Panc1 (cell line): ENCODE data around the gene ELMO1. TPM values are rescaled to one million over a fixed set of nuclear protein-coding genes. Genes with fewer than 3 reads are reported as not detected.

Experiments used
- ATAC-seq: fragments of 200-7000 bp; cut with Tn5 transposase; 2 replicates; pipeline ENCODE4 v1.9.1; 2020; ENCODE audit warnings: mild to moderate bottlenecking, moderate library complexity
- BruUV-seq: library from RNA; stranded (reverse); fragments of 400-500 nt; replicated peaks from 2 replicates; lab custom pipeline; 2021; lab: Mats Ljungman, UMichigan
- CTCF ChIA-PET: fragments of 300-600 bp; sonication (Branson Sonifier 250); formaldehyde crosslinking; loops from one replicate; lab custom pipeline; 2022; ENCODE audit warnings: antibody characterized with exemption; lab: Charles Lee
- POLR2A ChIA-PET: fragments of 300-600 bp; sonication (Branson Sonifier 250); formaldehyde crosslinking; loops from one replicate; lab custom pipeline; 2022; ENCODE audit warnings: antibody characterized with exemption; lab: Charles Lee
- DNase-seq: peaks from one replicate; pipeline ENCODE4 v3.0.0-alpha.2; 2010; ENCODE audit warnings: low read depth, low spot score
- H3K27ac ChIP-seq: 2 replicates; pipeline ENCODE4 v1.5.1; 2011; ENCODE audit warnings: mild to moderate bottlenecking, low read length, inconsistent platforms
- H3K27me3 ChIP-seq: fragments of 200-500 bp; sonication (Bioruptor generic); 2 replicates; pipeline ENCODE4 v1.6.0; 2014; ENCODE audit warnings: low read length, inconsistent platforms; ENCODE audit not compliant: control insufficient read depth, insufficient read depth
- H3K36me3 ChIP-seq: fragments of 200-500 bp; sonication (Bioruptor generic); 2 replicates; pipeline ENCODE4 v1.5.1; 2014; ENCODE audit warnings: inconsistent platforms, mild to moderate bottlenecking, low read length, moderate library complexity; ENCODE audit not compliant: control insufficient read depth, insufficient read depth
- H3K4me1 ChIP-seq: 2 replicates; pipeline ENCODE4 v1.5.1; 2011; ENCODE audit warnings: inconsistent platforms, mild to moderate bottlenecking, low read length, moderate library complexity; ENCODE audit not compliant: control insufficient read depth, insufficient read depth
- H3K4me3 ChIP-seq, 2 experiments: 2 replicates each; pipeline ENCODE4 v1.5.1; 2011 to 2012; ENCODE audit warnings: low read depth in 2 of 2, low read length in 2 of 2, mild to moderate bottlenecking in 2 of 2, inconsistent platforms in 1 of 2, moderate library complexity in 1 of 2
- H3K9me3 ChIP-seq: fragments of 200-500 bp; sonication (Bioruptor generic); 2 replicates; pipeline ENCODE4 v1.5.1; 2014; ENCODE audit warnings: low read depth, mild to moderate bottlenecking, inconsistent platforms, low read length, moderate library complexity; ENCODE audit not compliant: control insufficient read depth, insufficient read depth
- POLR2AphosphoS5 ChIP-seq: IDR thresholded peaks from 2 replicates; pipeline ENCODE4 v1.6.1; 2012; ENCODE audit warnings: mild to moderate bottlenecking, low read depth, low read length, moderate library complexity
- SIN3A ChIP-seq: IDR thresholded peaks from 2 replicates; pipeline ENCODE4 v1.6.1; 2012; ENCODE audit warnings: low read depth, mild to moderate bottlenecking, low read length, moderate library complexity, borderline replicate concordance; ENCODE audit not compliant: insufficient read depth
- TCF7L2 ChIP-seq: IDR thresholded peaks from 2 replicates; pipeline ENCODE4 v1.6.1; 2011; ENCODE audit warnings: mild to moderate bottlenecking, low read depth, low read length, inconsistent platforms
- in situ Hi-C: cut with HindIII; loops from 2 replicates; pipeline ENCODE4 v1.10.0; 2016; ENCODE audit warnings: low sequenced_read_pairs, low pct_unique_long_range_greater_than_20kb
- intact Hi-C: fragments of 100-400 bp; cut with micrococcal nuclease; formaldehyde crosslinking; loops from one replicate; pipeline ENCODE4 v1.10.0; 2022; ENCODE audit not compliant: unreplicated experiment
- total RNA-seq: library from RNA; stranded (reverse); gene quantifications from one replicate; pipeline ENCODE4 v1.2.1, GENCODE V29; 2021; ENCODE audit not compliant: unreplicated experiment
- TF ChIP-seq, protein P1 (sequence below), 2 experiments: IDR thresholded peaks; 2 replicates each; pipeline ENCODE4 v1.6.1; 2011 to 2012; ENCODE audit warnings: low read depth in 2 of 2, control low read depth in 1 of 2, low read length in 1 of 2, mild to moderate bottlenecking in 1 of 2, moderate library complexity in 1 of 2; ENCODE audit not compliant: insufficient read depth in 1 of 2
- TF ChIP-seq, protein P2 (sequence below): fragments of 450-650 bp; IDR thresholded peaks from 2 replicates; pipeline ENCODE4 v1.5.1; 2017; ENCODE audit warnings: mild to moderate bottlenecking

Gene ELMO1
- total RNA-seq, 1 experiment from 2014 or later = 0.80 TPM

DNA sequence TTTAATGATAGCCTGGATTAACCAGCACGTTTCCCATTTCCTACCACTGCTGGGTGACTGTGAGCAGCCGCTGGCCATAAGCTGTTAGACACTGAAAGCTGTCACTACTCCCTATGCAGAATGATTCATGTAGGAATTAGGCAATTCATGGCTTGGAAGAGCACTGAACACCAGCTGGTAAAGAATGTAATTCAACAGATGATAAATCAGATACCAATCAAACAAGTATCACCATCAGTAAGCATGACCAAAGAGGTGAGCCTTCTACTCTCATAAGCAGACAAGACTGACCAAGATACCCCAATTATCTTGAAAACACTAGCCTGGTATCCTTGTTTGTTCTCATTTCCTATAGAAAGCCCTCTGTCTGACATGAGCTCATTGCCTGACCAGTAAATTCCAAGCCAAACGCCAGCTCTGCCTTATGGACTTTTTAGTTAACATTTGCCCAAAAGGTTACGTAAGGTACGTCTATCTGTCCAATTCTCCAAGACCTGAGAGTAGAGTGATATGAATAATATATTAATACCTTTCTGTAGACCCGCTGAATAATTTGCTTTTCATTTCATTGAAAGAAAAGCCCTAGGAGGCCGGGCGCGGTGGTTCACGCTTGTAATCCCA, 127.7 kb downstream of the ELMO1 start:
- ChIA-PET POLR2A (interaction anchor here (1.1 kb wide), 1 partner anchor 35 kb away, joined by 3 read pairs; no protein-coding TSS in a partner anchor), CTCF (no interaction called here)
- Histone ChIP-seq H3K27me3 (0 out of 2 replicates have a peak, but pooled peaks cover 4% of the 10 kb centered on the region), H3K4me1 (no peaks in the 10 kb centered on the region), H3K27ac (no peak overlapping the region), H3K9me3 (no peaks in the 10 kb centered on the region), H3K36me3 (no peaks in the 10 kb centered on the region), H3K4me3 (no peak overlapping the region)
- intact Hi-C loops (no loop called here), in situ Hi-C loops (no loop called here)
- ATAC-seq (no peak), DNase-seq (no peak)
- no TSS peak for BruUV-seq
- TF ChIP-seq, protein P1, sequence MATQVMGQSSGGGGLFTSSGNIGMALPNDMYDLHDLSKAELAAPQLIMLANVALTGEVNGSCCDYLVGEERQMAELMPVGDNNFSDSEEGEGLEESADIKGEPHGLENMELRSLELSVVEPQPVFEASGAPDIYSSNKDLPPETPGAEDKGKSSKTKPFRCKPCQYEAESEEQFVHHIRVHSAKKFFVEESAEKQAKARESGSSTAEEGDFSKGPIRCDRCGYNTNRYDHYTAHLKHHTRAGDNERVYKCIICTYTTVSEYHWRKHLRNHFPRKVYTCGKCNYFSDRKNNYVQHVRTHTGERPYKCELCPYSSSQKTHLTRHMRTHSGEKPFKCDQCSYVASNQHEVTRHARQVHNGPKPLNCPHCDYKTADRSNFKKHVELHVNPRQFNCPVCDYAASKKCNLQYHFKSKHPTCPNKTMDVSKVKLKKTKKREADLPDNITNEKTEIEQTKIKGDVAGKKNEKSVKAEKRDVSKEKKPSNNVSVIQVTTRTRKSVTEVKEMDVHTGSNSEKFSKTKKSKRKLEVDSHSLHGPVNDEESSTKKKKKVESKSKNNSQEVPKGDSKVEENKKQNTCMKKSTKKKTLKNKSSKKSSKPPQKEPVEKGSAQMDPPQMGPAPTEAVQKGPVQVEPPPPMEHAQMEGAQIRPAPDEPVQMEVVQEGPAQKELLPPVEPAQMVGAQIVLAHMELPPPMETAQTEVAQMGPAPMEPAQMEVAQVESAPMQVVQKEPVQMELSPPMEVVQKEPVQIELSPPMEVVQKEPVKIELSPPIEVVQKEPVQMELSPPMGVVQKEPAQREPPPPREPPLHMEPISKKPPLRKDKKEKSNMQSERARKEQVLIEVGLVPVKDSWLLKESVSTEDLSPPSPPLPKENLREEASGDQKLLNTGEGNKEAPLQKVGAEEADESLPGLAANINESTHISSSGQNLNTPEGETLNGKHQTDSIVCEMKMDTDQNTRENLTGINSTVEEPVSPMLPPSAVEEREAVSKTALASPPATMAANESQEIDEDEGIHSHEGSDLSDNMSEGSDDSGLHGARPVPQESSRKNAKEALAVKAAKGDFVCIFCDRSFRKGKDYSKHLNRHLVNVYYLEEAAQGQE (IDR thresholded peaks at IDR 0.05; ENCODE audit: insufficient read depth in 1 of 2, low read depth in 2 of 2, low read length in 1 of 2) = no peak
- TF ChIP-seq SIN3A = no peak
- no peak for TF ChIP-seq TCF7L2
- TF ChIP-seq, protein P2, sequence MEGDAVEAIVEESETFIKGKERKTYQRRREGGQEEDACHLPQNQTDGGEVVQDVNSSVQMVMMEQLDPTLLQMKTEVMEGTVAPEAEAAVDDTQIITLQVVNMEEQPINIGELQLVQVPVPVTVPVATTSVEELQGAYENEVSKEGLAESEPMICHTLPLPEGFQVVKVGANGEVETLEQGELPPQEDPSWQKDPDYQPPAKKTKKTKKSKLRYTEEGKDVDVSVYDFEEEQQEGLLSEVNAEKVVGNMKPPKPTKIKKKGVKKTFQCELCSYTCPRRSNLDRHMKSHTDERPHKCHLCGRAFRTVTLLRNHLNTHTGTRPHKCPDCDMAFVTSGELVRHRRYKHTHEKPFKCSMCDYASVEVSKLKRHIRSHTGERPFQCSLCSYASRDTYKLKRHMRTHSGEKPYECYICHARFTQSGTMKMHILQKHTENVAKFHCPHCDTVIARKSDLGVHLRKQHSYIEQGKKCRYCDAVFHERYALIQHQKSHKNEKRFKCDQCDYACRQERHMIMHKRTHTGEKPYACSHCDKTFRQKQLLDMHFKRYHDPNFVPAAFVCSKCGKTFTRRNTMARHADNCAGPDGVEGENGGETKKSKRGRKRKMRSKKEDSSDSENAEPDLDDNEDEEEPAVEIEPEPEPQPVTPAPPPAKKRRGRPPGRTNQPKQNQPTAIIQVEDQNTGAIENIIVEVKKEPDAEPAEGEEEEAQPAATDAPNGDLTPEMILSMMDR = no peak
- no peak for TF ChIP-seq POLR2AphosphoS5

DNA sequence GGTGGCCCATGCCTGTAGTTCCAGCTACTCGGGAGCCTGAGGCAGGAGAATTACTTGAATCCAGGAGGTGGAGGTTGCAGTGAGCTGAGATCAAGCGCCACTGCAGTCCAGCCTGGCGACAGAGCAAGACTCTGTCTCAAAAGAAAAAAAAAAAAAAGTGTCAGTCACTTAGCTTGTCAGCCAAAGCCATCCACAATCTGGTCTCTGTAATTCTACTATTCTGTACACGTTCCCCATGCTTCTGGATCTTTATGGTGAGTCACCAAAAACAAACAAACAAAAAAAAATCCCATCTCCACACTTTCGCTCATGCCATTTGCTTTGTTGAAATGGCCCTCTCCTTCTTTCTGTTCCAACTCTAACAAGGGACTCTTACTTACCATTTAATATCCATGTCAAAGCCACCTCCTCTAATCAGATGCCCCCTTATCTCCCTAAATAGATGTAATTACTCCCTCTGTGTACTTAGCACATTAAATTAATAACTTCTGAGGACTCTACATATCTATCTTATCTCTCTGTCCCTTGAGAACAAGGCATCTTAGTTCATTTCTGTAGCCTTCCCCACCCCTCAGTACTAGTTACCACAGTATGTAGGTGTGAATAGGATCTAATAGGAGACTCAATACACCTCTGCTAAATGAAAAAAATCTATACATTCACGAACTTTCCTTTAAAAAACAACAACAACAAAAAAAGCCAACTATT, 128.4 kb downstream of the ELMO1 start:
- no peak for DNase-seq
- H3K27me3 ChIP-seq = 0 out of 2 replicates have a peak, but pooled peaks cover 4% of the 10 kb centered on the region
- CTCF ChIA-PET = no interaction called here
- in situ Hi-C loops (no loop called here), intact Hi-C loops (no loop called here)
- no peak overlapping the region for H3K4me3 ChIP-seq
- H3K27ac ChIP-seq = no peak overlapping the region
- H3K4me1 ChIP-seq = no peaks in the 10 kb centered on the region
- TF ChIP-seq, protein P2 = no peak
- TF ChIP-seq TCF7L2 (no peak), SIN3A (no peak), POLR2AphosphoS5 (no peak)
- TF ChIP-seq, protein P1 (IDR thresholded peaks at IDR 0.05; ENCODE audit: insufficient read depth in 1 of 2, low read depth in 2 of 2, low read length in 1 of 2) = no peak
- POLR2A ChIA-PET = interaction anchor here (0.7 to 1.1 kb wide), 2 partner anchors 29 to 34 kb away, joined by 3 to 5 read pairs; no protein-coding TSS in a partner anchor
- no TSS peak for BruUV-seq
- H3K9me3 ChIP-seq = no peaks in the 10 kb centered on the region
- H3K36me3 ChIP-seq = no peaks in the 10 kb centered on the region
- ATAC-seq = no peak
